ENCODE data around the gene CCNA1.
A peak's percentile ranks its signal among the peaks of the same experiment; 100 is the strongest.

Gene CCNA1

DNA sequence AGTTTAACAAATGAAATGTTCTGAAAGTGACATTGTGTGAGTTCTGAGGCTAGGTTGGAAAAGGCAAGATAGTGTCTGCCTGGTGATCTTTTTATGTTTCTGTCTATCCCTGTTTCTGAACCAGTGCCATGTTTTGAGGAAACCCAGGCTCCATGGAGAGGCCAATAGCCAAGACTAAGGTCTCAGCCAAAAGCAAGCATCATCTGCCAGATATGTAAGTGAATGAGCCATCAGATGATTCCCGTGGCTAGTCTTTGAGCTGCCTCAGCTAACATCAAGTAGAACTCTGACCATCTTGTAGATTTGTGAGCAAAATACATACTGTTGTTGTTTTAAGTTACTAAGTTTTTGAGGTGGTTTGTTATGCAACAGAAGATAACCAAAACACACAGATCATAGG is 19.6 kb upstream of the CCNA1 start (continued):
- no peak for TF ChIP-seq ZFP3 (tag by site-specific recombination; IDR thresholded peaks at IDR 0.05; ENCODE audit: low read depth)

DNA sequence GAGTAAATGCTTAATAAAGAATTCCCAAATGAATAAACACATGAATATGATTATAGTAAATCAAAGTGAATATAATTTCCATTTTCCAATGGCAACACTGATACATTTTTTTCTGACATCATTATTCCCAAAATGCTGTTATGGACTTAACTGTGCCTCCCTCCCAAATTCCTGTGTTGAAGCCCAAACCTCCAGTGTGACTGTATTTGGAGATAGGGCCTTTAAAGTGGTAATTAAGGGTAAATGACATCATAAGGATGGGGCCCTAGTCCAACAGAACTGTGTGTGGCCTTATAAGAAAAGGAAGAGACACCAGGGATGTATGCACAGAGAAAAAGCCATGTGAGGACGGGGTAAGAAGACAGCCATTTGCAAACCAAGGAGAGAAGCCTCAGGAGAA is 19.1 kb upstream of the CCNA1 start:
- no peaks in the 10 kb centered on the region for H3K36me3 ChIP-seq (ENCODE audit: control insufficient read depth in 2 of 2, insufficient read depth in 1 of 2, low read length in 2 of 2)
- CTCF ChIA-PET = no interaction called here
- POLR2A ChIA-PET = no interaction called here

DNA sequence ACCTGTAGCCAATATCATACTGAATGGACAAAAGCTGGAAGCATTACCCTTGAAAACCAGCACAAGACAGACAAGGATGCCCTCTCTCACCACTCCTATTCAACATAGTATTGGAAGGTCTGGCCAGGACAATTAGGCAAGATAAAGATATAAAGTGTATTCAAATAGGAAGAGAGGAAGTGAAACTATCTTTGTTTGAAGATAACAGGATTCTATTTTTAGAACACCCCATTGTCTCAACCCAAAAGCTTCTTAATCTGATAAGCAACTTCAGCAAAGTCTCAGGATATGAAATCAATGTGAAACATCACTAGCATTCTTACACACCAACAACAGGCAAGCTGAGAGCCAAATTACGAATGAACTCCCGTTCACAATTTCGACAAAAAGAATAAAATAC is 17.8 kb upstream of the CCNA1 start:
- Histone ChIP-seq H3K9me3 (ENCODE audit: control insufficient read depth, insufficient read depth, low read depth, low read length) (no peaks in the 10 kb centered on the region), H3K4me1 (ENCODE audit: control insufficient read depth, insufficient read depth, low read length) (no peaks in the 10 kb centered on the region), H3K36me3 (ENCODE audit: control insufficient read depth in 2 of 2, insufficient read depth in 1 of 2, low read length in 2 of 2) (no peaks in the 10 kb centered on the region), H3K4me3 (ENCODE audit: low read depth, low read length) (no peak overlapping the region), H3K27ac (ENCODE audit: extremely low read depth, low read depth, low read length) (no peak overlapping the region)
- ChIA-PET POLR2A (no interaction called here), CTCF (no interaction called here)
- TF ChIP-seq TRIM28 (IDR thresholded peaks at IDR 0.05; ENCODE audit: borderline replicate concordance, low read length) = no peak

More for the DNA sequence above, 19.1 kb upstream of the CCNA1 start:
- no peaks in the 10 kb centered on the region for H3K9me3 ChIP-seq (ENCODE audit: control insufficient read depth, insufficient read depth, low read depth, low read length)
- TF ChIP-seq, protein P1, sequence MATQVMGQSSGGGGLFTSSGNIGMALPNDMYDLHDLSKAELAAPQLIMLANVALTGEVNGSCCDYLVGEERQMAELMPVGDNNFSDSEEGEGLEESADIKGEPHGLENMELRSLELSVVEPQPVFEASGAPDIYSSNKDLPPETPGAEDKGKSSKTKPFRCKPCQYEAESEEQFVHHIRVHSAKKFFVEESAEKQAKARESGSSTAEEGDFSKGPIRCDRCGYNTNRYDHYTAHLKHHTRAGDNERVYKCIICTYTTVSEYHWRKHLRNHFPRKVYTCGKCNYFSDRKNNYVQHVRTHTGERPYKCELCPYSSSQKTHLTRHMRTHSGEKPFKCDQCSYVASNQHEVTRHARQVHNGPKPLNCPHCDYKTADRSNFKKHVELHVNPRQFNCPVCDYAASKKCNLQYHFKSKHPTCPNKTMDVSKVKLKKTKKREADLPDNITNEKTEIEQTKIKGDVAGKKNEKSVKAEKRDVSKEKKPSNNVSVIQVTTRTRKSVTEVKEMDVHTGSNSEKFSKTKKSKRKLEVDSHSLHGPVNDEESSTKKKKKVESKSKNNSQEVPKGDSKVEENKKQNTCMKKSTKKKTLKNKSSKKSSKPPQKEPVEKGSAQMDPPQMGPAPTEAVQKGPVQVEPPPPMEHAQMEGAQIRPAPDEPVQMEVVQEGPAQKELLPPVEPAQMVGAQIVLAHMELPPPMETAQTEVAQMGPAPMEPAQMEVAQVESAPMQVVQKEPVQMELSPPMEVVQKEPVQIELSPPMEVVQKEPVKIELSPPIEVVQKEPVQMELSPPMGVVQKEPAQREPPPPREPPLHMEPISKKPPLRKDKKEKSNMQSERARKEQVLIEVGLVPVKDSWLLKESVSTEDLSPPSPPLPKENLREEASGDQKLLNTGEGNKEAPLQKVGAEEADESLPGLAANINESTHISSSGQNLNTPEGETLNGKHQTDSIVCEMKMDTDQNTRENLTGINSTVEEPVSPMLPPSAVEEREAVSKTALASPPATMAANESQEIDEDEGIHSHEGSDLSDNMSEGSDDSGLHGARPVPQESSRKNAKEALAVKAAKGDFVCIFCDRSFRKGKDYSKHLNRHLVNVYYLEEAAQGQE (tag by site-specific recombination; IDR thresholded peaks at IDR 0.05) = no peak
- TF ChIP-seq ZNF433 (tag by site-specific recombination; IDR thresholded peaks at IDR 0.05; ENCODE audit: low read depth) = no peak
- TF ChIP-seq REPIN1 (tag by site-specific recombination; IDR thresholded peaks at IDR 0.05; ENCODE audit: low read depth) = no peak
- TF ChIP-seq ZNF239 (tag by site-specific recombination; IDR thresholded peaks at IDR 0.05) = no peak
- no peak overlapping the region for H3K27ac ChIP-seq (ENCODE audit: extremely low read depth, low read depth, low read length)
- H3K4me1 ChIP-seq (ENCODE audit: control insufficient read depth, insufficient read depth, low read length) = no peaks in the 10 kb centered on the region
- H3K4me3 ChIP-seq (ENCODE audit: low read depth, low read length) = no peak overlapping the region

GRCh38 chr13:36417331-36417730 is 15.0 kb upstream of the CCNA1 start:
- Histone ChIP-seq H3K4me3 (ENCODE audit: low read depth, low read length) (no peak overlapping the region), H3K4me1 (ENCODE audit: control insufficient read depth, insufficient read depth, low read length) (no peaks in the 10 kb centered on the region), H3K9me3 (ENCODE audit: control insufficient read depth, insufficient read depth, low read depth, low read length) (no peaks in the 10 kb centered on the region), H3K36me3 (ENCODE audit: control insufficient read depth in 2 of 2, insufficient read depth in 1 of 2, low read length in 2 of 2) (no peaks in the 10 kb centered on the region), H3K27ac (ENCODE audit: extremely low read depth, low read depth, low read length) (no peak overlapping the region)
- TF ChIP-seq HOXD13 (CRISPR knock-in tag; IDR thresholded peaks at IDR 0.05; ENCODE audit: borderline replicate concordance) = no peak
- no peak for TF ChIP-seq ZNF423 (tag by site-specific recombination; IDR thresholded peaks at IDR 0.05)
- no peak for TF ChIP-seq ZNF433 (tag by site-specific recombination; IDR thresholded peaks at IDR 0.05; ENCODE audit: low read depth)
- no peak for TF ChIP-seq GLIS1 (tag by site-specific recombination; IDR thresholded peaks at IDR 0.05)
- no peak for TF ChIP-seq YY2 (tag by site-specific recombination; IDR thresholded peaks at IDR 0.05)
- TF ChIP-seq ZNF426 (tag by site-specific recombination; IDR thresholded peaks at IDR 0.05) = no peak
- TF ChIP-seq SCRT1 (tag by site-specific recombination; IDR thresholded peaks at IDR 0.05; ENCODE audit: borderline replicate concordance) = no peak
- ChIA-PET CTCF (interaction anchor here (0.7 to 4.9 kb wide), 2 partner anchors 58 to 320 kb away, joined by 3 to 27 read pairs; no protein-coding TSS in a partner anchor), POLR2A (no interaction called here)

- Histone ChIP-seq H3K4me1 (ENCODE audit: control insufficient read depth, insufficient read depth, low read length) (no peaks in the 10 kb centered on the region), H3K36me3 (ENCODE audit: control insufficient read depth in 2 of 2, insufficient read depth in 1 of 2, low read length in 2 of 2) (no peaks in the 10 kb centered on the region), H3K27ac (ENCODE audit: extremely low read depth, low read depth, low read length) (no peak overlapping the region), H3K9me3 (ENCODE audit: control insufficient read depth, insufficient read depth, low read depth, low read length) (no peaks in the 10 kb centered on the region), H3K4me3 (ENCODE audit: low read depth, low read length) (no peak overlapping the region)
- ChIA-PET CTCF (interaction anchor here (0.5 to 4.9 kb wide), 8 partner anchors 57 to 564 kb away, joined by 3 to 28 read pairs (median 4); no protein-coding TSS in a partner anchor), POLR2A (no interaction called here)
- TF ChIP-seq SCRT2 (tag by site-specific recombination; IDR thresholded peaks at IDR 0.05) = no peak
- TF ChIP-seq, protein P2, sequence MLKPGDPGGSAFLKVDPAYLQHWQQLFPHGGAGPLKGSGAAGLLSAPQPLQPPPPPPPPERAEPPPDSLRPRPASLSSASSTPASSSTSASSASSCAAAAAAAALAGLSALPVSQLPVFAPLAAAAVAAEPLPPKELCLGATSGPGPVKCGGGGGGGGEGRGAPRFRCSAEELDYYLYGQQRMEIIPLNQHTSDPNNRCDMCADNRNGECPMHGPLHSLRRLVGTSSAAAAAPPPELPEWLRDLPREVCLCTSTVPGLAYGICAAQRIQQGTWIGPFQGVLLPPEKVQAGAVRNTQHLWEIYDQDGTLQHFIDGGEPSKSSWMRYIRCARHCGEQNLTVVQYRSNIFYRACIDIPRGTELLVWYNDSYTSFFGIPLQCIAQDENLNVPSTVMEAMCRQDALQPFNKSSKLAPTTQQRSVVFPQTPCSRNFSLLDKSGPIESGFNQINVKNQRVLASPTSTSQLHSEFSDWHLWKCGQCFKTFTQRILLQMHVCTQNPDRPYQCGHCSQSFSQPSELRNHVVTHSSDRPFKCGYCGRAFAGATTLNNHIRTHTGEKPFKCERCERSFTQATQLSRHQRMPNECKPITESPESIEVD (tag by site-specific recombination; IDR thresholded peaks at IDR 0.05) = peak; percentile 24; the same call in 1 of the 2 replicates
- TF ChIP-seq ZNF133 (tag by site-specific recombination; IDR thresholded peaks at IDR 0.05) = no peak
- TF ChIP-seq, protein P3, sequence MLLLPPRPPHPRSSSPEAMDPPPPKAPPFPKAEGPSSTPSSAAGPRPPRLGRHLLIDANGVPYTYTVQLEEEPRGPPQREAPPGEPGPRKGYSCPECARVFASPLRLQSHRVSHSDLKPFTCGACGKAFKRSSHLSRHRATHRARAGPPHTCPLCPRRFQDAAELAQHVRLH (tag by site-specific recombination; IDR thresholded peaks at IDR 0.05) = no peak
- TF ChIP-seq ZFP37 (tag by site-specific recombination; IDR thresholded peaks at IDR 0.05) = no peak
- no peak for TF ChIP-seq ZNF596 (tag by site-specific recombination; IDR thresholded peaks at IDR 0.05)
These were observed 14.1 kb upstream of the CCNA1 start for GRCh38 chr13:36418022-36418805.
